GM23338 (cell line): ENCODE measurements around the gene FTO. TPM values are rescaled to one million over a fixed set of nuclear protein-coding genes. Genes with fewer than 3 reads are reported as not detected.

Experiments
- ATAC-seq: fragments of 200-7000 bp; cut with Tn5 transposase; 3 replicates; pipeline ENCODE4 v1.9.1; 2020
- DNase-seq: peaks from one replicate; pipeline ENCODE4 v3.0.0-alpha.2; 2015; ENCODE audit warnings: low spot score
- H2AFZ ChIP-seq: fragments of 200-600 bp; sonication (generic); 2 replicates; pipeline ENCODE4 v1.8.0; 2016; ENCODE audit warnings: antibody characterized with exemption, mild to moderate bottlenecking, moderate library complexity
- H3F3A ChIP-seq: fragments of 200-600 bp; sonication (generic); replicated peaks from 2 replicates; pipeline ENCODE4 v1.8.0; 2017; ENCODE audit warnings: antibody characterized with exemption, mixed run types, low read depth
- H3K27ac ChIP-seq: fragments of 200-600 bp; sonication (generic); 2 replicates; pipeline ENCODE4 v1.6.1; 2016; ENCODE audit warnings: low read depth
- H3K27me3 ChIP-seq: fragments of 200-600 bp; sonication (generic); 2 replicates; pipeline ENCODE4 v1.8.0; 2016; ENCODE audit warnings: mild to moderate bottlenecking, mixed run types, moderate library complexity; ENCODE audit not compliant: insufficient read depth
- H3K36me3 ChIP-seq: fragments of 200-600 bp; sonication (generic); 2 replicates; pipeline ENCODE4 v1.8.0; 2016; ENCODE audit warnings: mild to moderate bottlenecking; ENCODE audit not compliant: insufficient read depth
- H3K4me1 ChIP-seq: fragments of 200-600 bp; sonication (generic); 2 replicates; pipeline ENCODE4 v1.8.0; 2016; ENCODE audit warnings: mild to moderate bottlenecking, moderate library complexity; ENCODE audit not compliant: insufficient read depth
- H3K4me2 ChIP-seq: fragments of 200-600 bp; sonication (generic); 2 replicates; pipeline ENCODE4 v1.7.1; 2017; ENCODE audit warnings: mixed run types
- H3K4me3 ChIP-seq: fragments of 200-600 bp; sonication (generic); 2 replicates; pipeline ENCODE4 v1.6.1; 2016; ENCODE audit warnings: mixed run types
- H3K79me2 ChIP-seq: fragments of 200-600 bp; sonication (generic); replicated peaks from 2 replicates; pipeline ENCODE4 v1.8.0; 2017; ENCODE audit warnings: mild to moderate bottlenecking; ENCODE audit not compliant: insufficient read depth
- H3K9me2 ChIP-seq: fragments of 200-600 bp; sonication (generic); 2 replicates; pipeline ENCODE4 v1.8.0; 2017; ENCODE audit not compliant: insufficient read depth
- H4K20me1 ChIP-seq: fragments of 200-600 bp; sonication (generic); replicated peaks from 2 replicates; pipeline ENCODE4 v1.8.0; 2017; ENCODE audit warnings: mild to moderate bottlenecking; ENCODE audit not compliant: insufficient read depth
- H3K27ac Mint-ChIP-seq: 2 replicates; pipeline ENCODE4 v1.8.0; 2020; ENCODE audit warnings: inconsistent platforms, mild to moderate bottlenecking, moderate library complexity, mixed read lengths
- H3K27me3 Mint-ChIP-seq: 3 replicates; pipeline ENCODE4 v1.8.0; 2022; ENCODE audit warnings: low read depth, mild to moderate bottlenecking, moderate library complexity, mixed read lengths, inconsistent platforms; ENCODE audit not compliant: insufficient read depth, poor library complexity
- H3K36me3 Mint-ChIP-seq: 3 replicates; pipeline ENCODE4 v1.8.0; 2021; ENCODE audit warnings: low read depth, mild to moderate bottlenecking, inconsistent platforms, moderate library complexity, mixed read lengths
- H3K4me1 Mint-ChIP-seq: 3 replicates; pipeline ENCODE4 v1.8.0; 2020; ENCODE audit warnings: mild to moderate bottlenecking, inconsistent platforms, mixed read lengths
- H3K4me3 Mint-ChIP-seq: 3 replicates; pipeline ENCODE4 v1.8.0; 2021; ENCODE audit warnings: moderate library complexity, mild to moderate bottlenecking, inconsistent platforms, mixed read lengths
- H3K9me3 Mint-ChIP-seq: 3 replicates; pipeline ENCODE4 v1.8.0; 2020; ENCODE audit warnings: moderate library complexity, mild to moderate bottlenecking, inconsistent platforms, mixed read lengths
- CREB1 ChIP-seq: fragments of 250-450 bp; sonication (Bioruptor Pico); IDR thresholded peaks from 2 replicates; pipeline ENCODE4 v1.5.0; 2020; ENCODE audit warnings: low read depth, mild to moderate bottlenecking, moderate library complexity
- ETS1 ChIP-seq: IDR thresholded peaks from 2 replicates; pipeline ENCODE4 v1.6.1; 2016; ENCODE audit warnings: antibody characterized with exemption
- EZH2 ChIP-seq: fragments of 200-600 bp; sonication (generic); IDR thresholded peaks from one replicate; pipeline ENCODE4 v1.8.0; 2017; ENCODE audit warnings: antibody characterized with exemption, mild to moderate bottlenecking, low read depth; ENCODE audit not compliant: unreplicated experiment
- EZH2phosphoT487 ChIP-seq: fragments of 200-600 bp; sonication (generic); IDR thresholded peaks from one replicate; pipeline ENCODE4 v1.8.1; 2018; ENCODE audit warnings: antibody characterized with exemption; ENCODE audit not compliant: unreplicated experiment
- JUNB ChIP-seq: IDR thresholded peaks from one replicate; pipeline ENCODE4 v1.6.1; 2016; ENCODE audit warnings: antibody characterized with exemption; ENCODE audit not compliant: unreplicated experiment
- NANOG ChIP-seq: IDR thresholded peaks from 2 replicates; pipeline ENCODE4 v1.6.1; 2016; ENCODE audit warnings: antibody characterized with exemption, borderline replicate concordance
- POLR2AphosphoS5 ChIP-seq: IDR thresholded peaks from 2 replicates; pipeline ENCODE4 v1.6.1; 2016; ENCODE audit warnings: antibody characterized with exemption, low read depth
- STAT1 ChIP-seq: IDR thresholded peaks from one replicate; pipeline ENCODE4 v1.6.1; 2016; ENCODE audit warnings: antibody characterized with exemption; ENCODE audit not compliant: unreplicated experiment
- ZNF114 ChIP-seq: fragments of 250-450 bp; sonication (Bioruptor Pico); IDR thresholded peaks from 2 replicates; pipeline ENCODE4 v1.5.0; 2020; ENCODE audit warnings: mild to moderate bottlenecking, moderate library complexity
- ZNF331 ChIP-seq: fragments of 250-450 bp; sonication (Bioruptor Pico); IDR thresholded peaks from 2 replicates; pipeline ENCODE4 v1.5.0; 2020; ENCODE audit warnings: low read depth, mild to moderate bottlenecking, moderate library complexity
- ZNF462 ChIP-seq: fragments of 250-450 bp; sonication (Bioruptor Pico); IDR thresholded peaks from 2 replicates; pipeline ENCODE4 v1.5.0; 2020; ENCODE audit warnings: mild to moderate bottlenecking, moderate library complexity
- polyA plus RNA-seq: library from polyadenylated mRNA; unstranded; fragments of >200 nt; fragmentation: Nextera tagmentation; extraction: Ambion mirVana; gene quantifications from 2 replicates; pipeline ENCODE4 v1.2.1, GENCODE V29; 2016
- total RNA-seq: library from RNA; depleted of rRNA; stranded (reverse); fragments of >200 nt; shearing (Covaris generic); gene quantifications from 2 replicates; pipeline ENCODE4 v1.2.3, GENCODE V29; 2014
- TF ChIP-seq, protein P1 (sequence below): IDR thresholded peaks from one replicate; pipeline ENCODE4 v1.6.1; 2018; ENCODE audit warnings: antibody characterized with exemption; ENCODE audit not compliant: unreplicated experiment
- TF ChIP-seq, protein P2 (sequence below), 2 experiments: fragments of 200-600 bp in 1 of 2; sonication (generic) in 1 of 2; conservative IDR thresholded peaks; 2 replicates each; pipeline versions ENCODE4 v1.5.1 to v1.6.1; 2016 to 2017; ENCODE audit warnings: antibody characterized with exemption in 2 of 2, low read depth in 2 of 2, mild to moderate bottlenecking in 2 of 2, moderate library complexity in 1 of 2

Gene FTO
- total and polyA plus RNA-seq, 2 experiments from 2014 or later, result 17.7 to 69.6 TPM

DNA sequence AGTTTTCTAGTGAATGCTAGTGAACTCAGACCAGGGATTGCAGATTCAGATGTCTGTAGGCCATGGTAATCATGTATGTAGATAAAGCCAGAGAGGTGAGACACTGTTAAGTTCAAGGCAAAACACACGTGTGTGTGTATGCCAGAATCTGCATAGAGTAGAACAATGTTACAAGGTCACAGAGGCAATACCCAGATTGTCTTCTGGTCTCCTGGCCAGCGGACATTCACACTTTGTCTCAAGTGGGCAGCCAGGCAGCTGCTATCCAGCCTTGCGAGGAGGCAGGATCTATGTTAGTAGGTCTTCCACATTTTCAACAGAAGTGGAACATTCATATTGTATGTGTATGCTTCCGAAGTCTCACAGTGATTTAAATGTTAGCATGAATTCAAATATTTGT, 244.4 kb downstream of the FTO start:
- DNase-seq (no peak), ATAC-seq (no peak)
- H3K36me3 ChIP-seq, result no peaks in the 10 kb centered on the region
- H3K27me3 ChIP-seq, result no peaks in the 10 kb centered on the region
- H3K4me1 ChIP-seq, result no peaks in the 10 kb centered on the region
- no peak overlapping the region for H3K27ac ChIP-seq
- H3F3A ChIP-seq, result no peaks in the 10 kb centered on the region
- H3K9me2 ChIP-seq, result no peaks in the 10 kb centered on the region
- Mint-ChIP-seq H3K36me3 (no peaks in the 10 kb centered on the region), H3K27ac (no peak overlapping the region), H3K4me1 (no peaks in the 10 kb centered on the region; the same call in 2 of the 3 replicates), H3K27me3 (no peaks in the 10 kb centered on the region), H3K4me3 (no peak overlapping the region), H3K9me3 (no peaks in the 10 kb centered on the region)
- TF ChIP-seq ZNF462 (CRISPR knock-in tag) (no peak), POLR2AphosphoS5 (no peak), ZNF114 (CRISPR knock-in tag) (no peak), EZH2phosphoT487 (no peak), EZH2 (no peak), NANOG (no peak), ZNF331 (CRISPR knock-in tag) (no peak), STAT1 (no peak), CREB1 (no peak), ETS1 (no peak), JUNB (no peak)
- TF ChIP-seq, protein P1, sequence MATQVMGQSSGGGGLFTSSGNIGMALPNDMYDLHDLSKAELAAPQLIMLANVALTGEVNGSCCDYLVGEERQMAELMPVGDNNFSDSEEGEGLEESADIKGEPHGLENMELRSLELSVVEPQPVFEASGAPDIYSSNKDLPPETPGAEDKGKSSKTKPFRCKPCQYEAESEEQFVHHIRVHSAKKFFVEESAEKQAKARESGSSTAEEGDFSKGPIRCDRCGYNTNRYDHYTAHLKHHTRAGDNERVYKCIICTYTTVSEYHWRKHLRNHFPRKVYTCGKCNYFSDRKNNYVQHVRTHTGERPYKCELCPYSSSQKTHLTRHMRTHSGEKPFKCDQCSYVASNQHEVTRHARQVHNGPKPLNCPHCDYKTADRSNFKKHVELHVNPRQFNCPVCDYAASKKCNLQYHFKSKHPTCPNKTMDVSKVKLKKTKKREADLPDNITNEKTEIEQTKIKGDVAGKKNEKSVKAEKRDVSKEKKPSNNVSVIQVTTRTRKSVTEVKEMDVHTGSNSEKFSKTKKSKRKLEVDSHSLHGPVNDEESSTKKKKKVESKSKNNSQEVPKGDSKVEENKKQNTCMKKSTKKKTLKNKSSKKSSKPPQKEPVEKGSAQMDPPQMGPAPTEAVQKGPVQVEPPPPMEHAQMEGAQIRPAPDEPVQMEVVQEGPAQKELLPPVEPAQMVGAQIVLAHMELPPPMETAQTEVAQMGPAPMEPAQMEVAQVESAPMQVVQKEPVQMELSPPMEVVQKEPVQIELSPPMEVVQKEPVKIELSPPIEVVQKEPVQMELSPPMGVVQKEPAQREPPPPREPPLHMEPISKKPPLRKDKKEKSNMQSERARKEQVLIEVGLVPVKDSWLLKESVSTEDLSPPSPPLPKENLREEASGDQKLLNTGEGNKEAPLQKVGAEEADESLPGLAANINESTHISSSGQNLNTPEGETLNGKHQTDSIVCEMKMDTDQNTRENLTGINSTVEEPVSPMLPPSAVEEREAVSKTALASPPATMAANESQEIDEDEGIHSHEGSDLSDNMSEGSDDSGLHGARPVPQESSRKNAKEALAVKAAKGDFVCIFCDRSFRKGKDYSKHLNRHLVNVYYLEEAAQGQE, result no peak
- TF ChIP-seq, protein P2, sequence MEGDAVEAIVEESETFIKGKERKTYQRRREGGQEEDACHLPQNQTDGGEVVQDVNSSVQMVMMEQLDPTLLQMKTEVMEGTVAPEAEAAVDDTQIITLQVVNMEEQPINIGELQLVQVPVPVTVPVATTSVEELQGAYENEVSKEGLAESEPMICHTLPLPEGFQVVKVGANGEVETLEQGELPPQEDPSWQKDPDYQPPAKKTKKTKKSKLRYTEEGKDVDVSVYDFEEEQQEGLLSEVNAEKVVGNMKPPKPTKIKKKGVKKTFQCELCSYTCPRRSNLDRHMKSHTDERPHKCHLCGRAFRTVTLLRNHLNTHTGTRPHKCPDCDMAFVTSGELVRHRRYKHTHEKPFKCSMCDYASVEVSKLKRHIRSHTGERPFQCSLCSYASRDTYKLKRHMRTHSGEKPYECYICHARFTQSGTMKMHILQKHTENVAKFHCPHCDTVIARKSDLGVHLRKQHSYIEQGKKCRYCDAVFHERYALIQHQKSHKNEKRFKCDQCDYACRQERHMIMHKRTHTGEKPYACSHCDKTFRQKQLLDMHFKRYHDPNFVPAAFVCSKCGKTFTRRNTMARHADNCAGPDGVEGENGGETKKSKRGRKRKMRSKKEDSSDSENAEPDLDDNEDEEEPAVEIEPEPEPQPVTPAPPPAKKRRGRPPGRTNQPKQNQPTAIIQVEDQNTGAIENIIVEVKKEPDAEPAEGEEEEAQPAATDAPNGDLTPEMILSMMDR (conservative IDR thresholded peaks at IDR 0.05; ENCODE audit: low read depth in 2 of 2), result no peak
- H3K4me3 ChIP-seq, result no peak overlapping the region
- H2AFZ ChIP-seq, result no peak overlapping the region
- no peaks in the 10 kb centered on the region for H4K20me1 ChIP-seq
- H3K79me2 ChIP-seq, result no peaks in the 10 kb centered on the region
- no peak overlapping the region for H3K4me2 ChIP-seq
